AG10803 (cell line): ENCODE results near the gene TLR2.

Source experiments
- DNase-seq: peaks from one replicate; pipeline ENCODE4 v3.0.0; 2010; ENCODE audit warnings: low read depth
- H3K4me3 ChIP-seq: 2 replicates; pipeline ENCODE4 v1.5.1; 2011; ENCODE audit warnings: mild to moderate bottlenecking, low read length, control low read depth
- TF ChIP-seq, protein P1 (sequence below): conservative IDR thresholded peaks from 2 replicates; pipeline ENCODE4 v1.5.1; 2011; ENCODE audit warnings: mild to moderate bottlenecking, low read length, control low read depth, inconsistent platforms

TLR2 gene

DNA sequence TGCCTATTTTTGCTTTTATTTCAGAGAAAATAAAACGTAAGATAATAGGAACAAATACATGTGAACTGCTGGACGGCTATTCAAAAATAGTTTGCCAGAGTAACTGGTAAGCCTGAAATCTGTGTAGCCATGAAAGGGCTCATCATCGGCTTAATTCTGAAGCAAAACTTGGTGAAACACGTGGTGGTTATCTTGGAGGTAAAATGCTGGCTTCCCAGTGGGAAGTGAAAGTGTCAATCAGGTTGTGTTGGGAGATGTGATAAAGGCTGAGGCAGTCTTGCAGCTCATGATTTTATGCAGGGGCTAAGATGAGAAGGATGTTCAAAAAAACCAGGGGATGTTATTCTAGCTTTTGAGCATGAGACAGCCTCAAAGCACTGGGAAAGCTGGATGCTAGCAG is 36.1 kb upstream of the TLR2 start:
- DNase-seq = no peak
- TF ChIP-seq, protein P1, sequence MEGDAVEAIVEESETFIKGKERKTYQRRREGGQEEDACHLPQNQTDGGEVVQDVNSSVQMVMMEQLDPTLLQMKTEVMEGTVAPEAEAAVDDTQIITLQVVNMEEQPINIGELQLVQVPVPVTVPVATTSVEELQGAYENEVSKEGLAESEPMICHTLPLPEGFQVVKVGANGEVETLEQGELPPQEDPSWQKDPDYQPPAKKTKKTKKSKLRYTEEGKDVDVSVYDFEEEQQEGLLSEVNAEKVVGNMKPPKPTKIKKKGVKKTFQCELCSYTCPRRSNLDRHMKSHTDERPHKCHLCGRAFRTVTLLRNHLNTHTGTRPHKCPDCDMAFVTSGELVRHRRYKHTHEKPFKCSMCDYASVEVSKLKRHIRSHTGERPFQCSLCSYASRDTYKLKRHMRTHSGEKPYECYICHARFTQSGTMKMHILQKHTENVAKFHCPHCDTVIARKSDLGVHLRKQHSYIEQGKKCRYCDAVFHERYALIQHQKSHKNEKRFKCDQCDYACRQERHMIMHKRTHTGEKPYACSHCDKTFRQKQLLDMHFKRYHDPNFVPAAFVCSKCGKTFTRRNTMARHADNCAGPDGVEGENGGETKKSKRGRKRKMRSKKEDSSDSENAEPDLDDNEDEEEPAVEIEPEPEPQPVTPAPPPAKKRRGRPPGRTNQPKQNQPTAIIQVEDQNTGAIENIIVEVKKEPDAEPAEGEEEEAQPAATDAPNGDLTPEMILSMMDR = no peak
- no peak overlapping the region for H3K4me3 ChIP-seq

DNA sequence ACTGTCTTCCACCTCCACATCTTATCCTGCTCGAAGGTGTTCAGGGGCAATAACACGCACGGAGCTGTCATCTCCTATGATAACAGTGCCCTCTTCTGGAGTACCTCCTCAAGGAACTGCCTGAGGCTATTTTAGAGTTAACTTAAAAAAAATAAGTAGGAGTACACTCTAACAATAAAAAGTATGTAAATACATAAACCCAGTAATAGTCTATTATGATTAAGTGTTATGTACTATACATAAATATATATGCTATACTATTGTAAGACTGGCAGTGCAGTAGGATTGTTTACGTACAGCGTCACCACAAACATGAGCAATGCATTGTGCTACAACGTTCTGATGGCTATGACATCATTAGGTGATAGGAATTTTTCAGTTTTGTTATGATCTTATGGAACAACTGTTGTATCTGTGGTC is 34.5 kb upstream of the TLR2 start:
- TF ChIP-seq, protein P1 = peak; percentile 32; the same call in 1 of the 2 replicates
- peak; percentile 10 for DNase-seq
- no peak overlapping the region for H3K4me3 ChIP-seq

DNA sequence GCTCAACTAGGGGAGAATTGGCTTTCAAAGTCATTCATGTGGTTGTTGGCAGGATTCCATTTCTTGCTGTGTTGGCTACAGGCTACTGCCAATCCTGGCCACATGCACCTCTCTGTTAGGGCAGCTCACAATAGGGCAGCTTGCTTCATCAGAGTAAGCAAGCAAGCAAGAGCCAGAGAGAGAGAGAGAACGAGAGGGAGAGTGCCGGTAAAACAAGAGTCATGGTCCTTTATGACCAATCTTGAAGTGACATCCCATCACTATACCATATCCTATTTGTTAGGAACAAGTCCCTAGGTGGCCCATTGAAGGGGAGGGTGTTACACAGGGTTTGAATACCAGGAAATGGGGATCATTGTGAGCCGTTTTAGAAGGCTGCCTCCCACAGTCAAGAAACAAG is 33.0 kb upstream of the TLR2 start:
- TF ChIP-seq, protein P1 = no peak
- no peak overlapping the region for H3K4me3 ChIP-seq
- no peak for DNase-seq

DNA sequence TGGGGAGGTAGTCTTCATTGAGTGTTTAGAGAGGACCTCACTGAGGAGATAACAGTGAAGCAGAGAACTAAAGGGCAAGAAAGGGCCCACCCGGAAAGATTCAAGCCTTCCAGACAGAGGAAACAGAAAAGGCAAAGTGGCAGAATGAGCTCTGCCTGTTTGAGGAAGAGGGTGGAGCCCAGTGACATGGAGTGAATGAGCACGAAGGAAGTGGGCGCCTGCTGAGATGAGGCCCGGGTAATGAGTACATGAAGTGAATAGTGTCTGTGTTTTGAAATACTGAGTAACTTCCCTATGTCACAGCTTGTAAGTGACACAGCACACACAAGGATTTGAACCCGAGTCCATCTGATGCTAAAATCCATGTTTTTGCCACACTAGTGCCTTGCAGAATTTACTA is 32.5 kb upstream of the TLR2 start:
- TF ChIP-seq, protein P1 = no peak
- H3K4me3 ChIP-seq = no peak overlapping the region
- DNase-seq = no peak

DNA sequence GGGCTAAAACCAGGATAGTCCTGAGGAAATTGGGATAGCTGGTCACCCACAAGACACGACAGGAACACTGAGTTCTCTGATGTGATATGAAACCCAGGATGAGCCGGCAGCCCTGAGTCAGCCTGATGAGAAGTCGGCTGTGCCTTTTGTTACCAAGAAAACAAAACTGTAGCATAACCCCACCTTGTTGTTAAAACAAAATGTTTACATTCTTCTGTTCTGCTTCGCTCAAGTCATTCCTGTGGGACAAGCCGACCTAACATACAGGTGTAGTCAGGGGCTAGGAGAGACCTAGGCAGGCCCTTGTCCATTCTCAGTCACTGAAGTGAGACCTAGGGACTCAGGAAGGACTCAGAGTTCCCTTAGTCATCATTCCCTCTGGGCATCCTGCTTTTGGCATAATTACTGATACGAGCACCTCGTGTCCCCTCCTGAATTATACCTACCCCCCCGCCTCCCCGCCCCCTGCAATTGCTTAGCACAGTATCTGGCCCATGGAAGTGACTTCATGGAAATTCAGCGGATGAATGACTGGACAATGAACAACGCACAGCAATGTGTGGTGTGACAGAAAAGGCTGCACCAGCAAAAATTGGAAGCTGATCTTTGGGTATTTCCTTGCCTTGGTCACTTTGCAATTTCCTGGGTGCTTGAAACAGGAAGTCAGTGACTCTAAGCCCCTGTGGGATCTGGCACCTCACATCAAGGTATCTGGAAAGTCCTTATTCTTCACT is 31.9 kb upstream of the TLR2 start:
- DNase-seq = no peak

DNA sequence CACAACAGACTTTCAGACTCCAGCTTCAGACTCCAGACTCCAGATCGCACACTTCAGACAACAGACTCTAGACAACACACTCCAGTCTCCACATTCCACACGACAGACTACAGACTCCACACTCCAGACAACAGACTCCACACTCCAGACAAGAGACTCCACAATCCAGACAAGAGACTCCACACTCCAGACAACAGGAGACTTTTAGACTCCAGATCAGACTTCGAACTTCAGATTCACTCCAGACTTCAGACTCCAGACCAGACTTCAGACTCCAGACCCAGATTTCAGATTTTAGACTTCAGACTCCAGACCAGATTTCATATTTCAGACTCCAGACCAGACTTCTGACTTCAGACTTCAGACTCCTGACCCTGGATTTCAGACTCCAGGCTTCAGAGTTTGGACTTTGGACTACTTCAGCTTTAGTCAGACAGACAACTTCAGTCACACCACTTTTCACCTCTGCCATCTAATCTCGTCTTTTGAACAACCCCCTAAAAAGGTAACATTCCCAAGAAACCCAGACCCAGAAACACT is 29.0 kb upstream of the TLR2 start:
- H3K4me3 ChIP-seq = no peak overlapping the region
- peak; percentile 2 for DNase-seq
- TF ChIP-seq, protein P1 = no peak

More for the DNA sequence above, 31.9 kb upstream of the TLR2 start:
- TF ChIP-seq, protein P1 = no peak
- H3K4me3 ChIP-seq = no peak overlapping the region

DNA sequence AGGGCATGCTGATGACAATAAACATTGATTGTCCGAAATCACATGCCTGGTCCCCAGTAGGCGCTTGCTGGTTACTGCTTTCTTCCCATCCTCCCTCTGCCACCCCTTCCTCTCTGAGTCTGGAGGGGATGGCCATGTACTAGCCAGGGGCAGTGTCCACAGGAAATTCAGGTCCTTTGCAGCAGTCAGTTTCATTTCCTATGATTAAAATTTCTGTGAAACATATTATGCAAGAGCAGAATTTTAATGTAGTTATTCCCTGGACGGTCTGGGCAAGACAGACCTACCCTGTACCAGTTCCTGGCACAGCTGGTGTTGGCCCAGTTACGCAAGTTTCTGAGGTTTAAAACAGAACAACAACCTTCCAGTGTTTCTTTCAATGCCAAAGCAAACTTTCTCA is 28.2 kb upstream of the TLR2 start:
- TF ChIP-seq, protein P1 = no peak
- peak; percentile 31 for DNase-seq
- no peak overlapping the region for H3K4me3 ChIP-seq
